ENCODE results near the gene RHOBTB3.

GRCh38 chr5:95717439-95717838 lies 13.7 kb upstream of the RHOBTB3 start:
- no peak for TF ChIP-seq CTCF (IDR thresholded peaks at IDR 0.05)
- TF ChIP-seq POLR2A (IDR thresholded peaks at IDR 0.05), result no peak
- no peak for TF ChIP-seq POLR2AphosphoS5 (IDR thresholded peaks at IDR 0.05)

Measured in prostate gland (tissue), 2 donors.